ENCODE measurements around the gene VASP.

VASP gene

GRCh38 chr19:45512881-45513483, 5.7 kb downstream of the VASP start:
- TF ChIP-seq EGR1 (IDR thresholded peaks at IDR 0.05) (no peak), CREB1 (IDR thresholded peaks at IDR 0.05; ENCODE audit: low read depth) (no peak), TAF1 (IDR thresholded peaks at IDR 0.05; ENCODE audit: low read depth) (no peak), YY1 (IDR thresholded peaks at IDR 0.05; ENCODE audit: low read depth) (no peak), TEAD4 (IDR thresholded peaks at IDR 0.05) (no peak)

- TF ChIP-seq REST (IDR thresholded peaks at IDR 0.05; ENCODE audit: low read depth) (no peak), CEBPB (IDR thresholded peaks at IDR 0.05) (no peak), TCF12 (IDR thresholded peaks at IDR 0.05; ENCODE audit: low read depth) (no peak), TAF1 (IDR thresholded peaks at IDR 0.05; ENCODE audit: low read depth) (no peak), NFIC (IDR thresholded peaks at IDR 0.05) (0 out of 2 replicates have a peak, but pooled peaks have one; percentile 30), ZBTB7A (IDR thresholded peaks at IDR 0.05; ENCODE audit: low read depth) (peak; percentile 61; the same call in 1 of the 2 replicates), CREB1 (IDR thresholded peaks at IDR 0.05; ENCODE audit: low read depth) (no peak), FOXM1 (IDR thresholded peaks at IDR 0.05; ENCODE audit: borderline replicate concordance, low read depth) (no peak), YY1 (IDR thresholded peaks at IDR 0.05; ENCODE audit: low read depth) (no peak), TEAD4 (IDR thresholded peaks at IDR 0.05) (no peak), EP300 (IDR thresholded peaks at IDR 0.05; ENCODE audit: borderline replicate concordance) (0 out of 2 replicates have a peak, but pooled peaks have one; percentile 7), EGR1 (IDR thresholded peaks at IDR 0.05) (peak; percentile 74), RAD21 (IDR thresholded peaks at IDR 0.05; ENCODE audit: low read depth) (no peak), USF1 (IDR thresholded peaks at IDR 0.05) (no peak), MAX (IDR thresholded peaks at IDR 0.05) (no peak)
Measured at GRCh38 chr19:45514376-45515051, 7.2 kb downstream of the VASP start.

GRCh38 chr19:45515081-45515624, 7.9 kb downstream of the VASP start:
- TF ChIP-seq EGR1 (IDR thresholded peaks at IDR 0.05) (no peak), REST (IDR thresholded peaks at IDR 0.05; ENCODE audit: low read depth) (no peak), MAX (IDR thresholded peaks at IDR 0.05) (no peak)

- TF ChIP-seq CEBPB (IDR thresholded peaks at IDR 0.05), result no peak
- TF ChIP-seq TEAD4 (IDR thresholded peaks at IDR 0.05), result no peak
- no peak for TF ChIP-seq TCF12 (IDR thresholded peaks at IDR 0.05; ENCODE audit: low read depth)
- TF ChIP-seq YY1 (IDR thresholded peaks at IDR 0.05; ENCODE audit: low read depth), result no peak
- no peak for TF ChIP-seq CREB1 (IDR thresholded peaks at IDR 0.05; ENCODE audit: low read depth)
- TF ChIP-seq FOXM1 (IDR thresholded peaks at IDR 0.05; ENCODE audit: borderline replicate concordance, low read depth), result no peak
- no peak for TF ChIP-seq RAD21 (IDR thresholded peaks at IDR 0.05; ENCODE audit: low read depth)
- TF ChIP-seq ZBTB7A (IDR thresholded peaks at IDR 0.05; ENCODE audit: low read depth), result no peak
- TF ChIP-seq NFIC (IDR thresholded peaks at IDR 0.05), result no peak
- TF ChIP-seq MAX (IDR thresholded peaks at IDR 0.05), result no peak
- TF ChIP-seq EP300 (IDR thresholded peaks at IDR 0.05; ENCODE audit: borderline replicate concordance), result no peak
- no peak for TF ChIP-seq TAF1 (IDR thresholded peaks at IDR 0.05; ENCODE audit: low read depth)
- TF ChIP-seq EGR1 (IDR thresholded peaks at IDR 0.05), result no peak
- no peak for TF ChIP-seq REST (IDR thresholded peaks at IDR 0.05; ENCODE audit: low read depth)
- TF ChIP-seq USF1 (IDR thresholded peaks at IDR 0.05), result no peak
Measured at GRCh38 chr19:45515807-45516401, 8.6 kb downstream of the VASP start.
